Esophagus (tissue), 2 donors: ENCODE data around the gene ZNF609. TPM values are rescaled to one million over a fixed set of nuclear protein-coding genes. Genes with fewer than 3 reads are reported as not detected.

Experiments used
- H3K27ac ChIP-seq, 2 donors: one replicate each; pipeline ENCODE4 v1.5.1; 2013; ENCODE audit warnings: low read depth in 2 of 2, mild to moderate bottlenecking in 2 of 2, inconsistent platforms in 1 of 2, low read length in 1 of 2, moderate library complexity in 1 of 2
- H3K27me3 ChIP-seq, 2 donors: one replicate each; pipeline ENCODE4 v1.6.1; 2013; ENCODE audit warnings: low read length in 2 of 2, control low read depth in 1 of 2, mild to moderate bottlenecking in 1 of 2; ENCODE audit not compliant: insufficient read depth in 2 of 2, control insufficient read depth in 1 of 2
- H3K36me3 ChIP-seq, 2 donors: one replicate each; pipeline ENCODE4 v1.6.1; 2013; ENCODE audit warnings: low read length in 1 of 2; ENCODE audit not compliant: control insufficient read depth in 2 of 2, insufficient read depth in 2 of 2
- H3K4me1 ChIP-seq, 2 donors: one replicate each; pipeline ENCODE4 v1.6.1; 2013; ENCODE audit warnings: low read length in 1 of 2; ENCODE audit not compliant: control insufficient read depth in 2 of 2, insufficient read depth in 2 of 2
- H3K4me3 ChIP-seq, 2 donors: one replicate each; pipeline ENCODE4 v1.5.1; 2013; ENCODE audit warnings: low read length in 2 of 2, mild to moderate bottlenecking in 2 of 2, low read depth in 1 of 2, moderate library complexity in 1 of 2
- H3K9me3 ChIP-seq, 2 donors: one replicate each; pipeline ENCODE4 v1.6.1; 2013; ENCODE audit warnings: mild to moderate bottlenecking in 2 of 2, low read depth in 1 of 2, low read length in 1 of 2, moderate library complexity in 1 of 2; ENCODE audit not compliant: control insufficient read depth in 2 of 2, insufficient read depth in 1 of 2
- WGBS, 2 donors: extraction: QIAGEN DNeasy Blood & Tissue Kit; methylation state at CpG; one replicate each; pipeline ENCODE4 v1.1.7; 2013; 5-methylcytosine and 5-hydroxymethylcytosine counted together
- polyA plus RNA-seq, 2 donors: library from polyadenylated mRNA; stranded (reverse); fragments of 200-250 nt; gene quantifications; one replicate each; pipeline ENCODE4 v1.2.3, GENCODE V29; 2013
- donor health status: healthy with polysubstance abuse.
- donor health status: Bipolar disorder and iron deficiency.

Gene ZNF609
- polyA plus RNA-seq, 2 donors: 3.5 to 4.1 TPM

DNA sequence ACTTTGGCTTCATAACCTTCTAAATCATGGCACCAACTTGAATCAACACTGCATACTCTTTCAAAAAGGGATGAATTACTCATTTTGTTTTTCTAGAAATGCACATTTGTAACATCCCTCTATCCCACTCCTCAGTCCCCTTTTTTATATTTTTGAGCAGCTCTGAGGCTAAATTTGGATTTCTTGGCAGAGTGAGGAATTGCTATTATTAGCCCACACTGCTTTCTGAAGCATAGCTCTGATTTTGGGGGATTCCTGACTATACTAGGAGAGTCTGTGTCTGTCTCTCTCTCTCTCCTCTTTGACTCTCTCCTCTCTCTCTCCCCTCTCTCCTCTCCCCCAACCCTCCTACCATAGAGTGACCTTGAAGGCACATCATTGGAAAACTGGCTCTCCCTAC, 238.4 kb downstream of the ZNF609 start:
- Histone ChIP-seq H3K27ac (peak overlapping the region in 1 of 2 donors; percentile 75), H3K4me3 (no peak overlapping the region), H3K4me1 (peaks cover 3 to 12% of the 10 kb centered on the region in 2 donors), H3K27me3 (no peaks in the 10 kb centered on the region), H3K36me3 (no peaks in the 10 kb centered on the region), H3K9me3 (no peaks in the 10 kb centered on the region)

DNA sequence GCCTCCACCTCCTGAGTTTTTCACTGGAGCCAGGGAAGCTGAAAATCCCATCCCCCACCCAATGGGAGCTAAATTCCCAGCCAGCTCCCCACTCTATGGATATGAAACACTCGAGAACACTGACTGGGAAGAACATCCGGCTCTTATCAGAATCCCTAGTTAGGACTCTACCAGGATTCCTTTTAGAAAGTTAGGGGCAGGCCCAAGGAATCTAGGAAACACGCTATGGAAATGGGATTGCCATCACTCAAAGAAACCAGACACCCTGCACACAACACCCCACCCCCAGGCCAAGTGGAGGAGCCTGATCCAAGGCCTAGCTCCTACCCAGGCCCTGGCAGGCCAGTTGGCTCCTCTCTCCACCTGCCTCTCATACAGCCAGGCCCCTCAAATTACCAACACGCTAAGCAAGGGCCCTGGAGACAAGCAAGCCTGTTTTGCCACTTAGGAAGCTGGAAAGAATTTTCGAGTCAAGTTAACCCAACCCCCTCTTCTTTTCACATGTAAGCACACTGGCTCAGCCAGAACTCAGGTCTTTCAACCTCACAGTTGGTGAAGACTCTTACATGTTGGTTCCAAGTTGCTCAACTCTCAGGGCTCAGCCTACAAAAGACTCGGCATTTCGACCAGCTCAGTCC, 239.5 kb downstream of the ZNF609 start:
- no peaks in the 10 kb centered on the region for H3K36me3 ChIP-seq
- peak overlapping the region; percentile 75 to 80 for H3K27ac ChIP-seq
- no peaks in the 10 kb centered on the region for H3K27me3 ChIP-seq
- no peaks in the 10 kb centered on the region for H3K9me3 ChIP-seq
- H3K4me3 ChIP-seq: no peak overlapping the region
- peaks cover 3 to 12% of the 10 kb centered on the region in 2 donors for H3K4me1 ChIP-seq
- WGBS, 2 donors: 20 to 32% methylated on average over 7 of the region's 7 CpGs

DNA sequence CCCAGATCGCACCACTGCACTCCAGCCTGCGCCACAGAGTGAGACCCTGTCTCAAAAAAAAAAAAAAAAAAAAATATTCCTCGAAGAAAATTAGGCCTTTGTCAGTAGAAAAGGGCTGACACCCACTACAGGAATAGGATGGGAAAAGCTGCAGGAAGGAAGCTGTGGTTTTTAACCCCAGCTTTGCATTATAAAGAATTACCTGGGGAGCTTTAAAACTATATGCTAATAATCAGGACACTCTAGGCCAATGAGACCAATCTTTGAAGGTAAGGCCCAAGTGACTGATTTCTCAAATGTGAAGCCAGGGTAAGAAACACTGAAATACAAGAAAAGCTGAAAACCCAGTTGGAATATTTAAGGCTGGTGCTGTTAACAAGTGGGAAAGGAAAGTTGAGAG, 240.7 kb downstream of the ZNF609 start:
- Histone ChIP-seq H3K4me3 (no peak overlapping the region), H3K4me1 (peaks cover 3 to 12% of the 10 kb centered on the region in 2 donors), H3K36me3 (no peaks in the 10 kb centered on the region), H3K27ac (peak overlapping the region; percentile 8 to 80), H3K27me3 (no peaks in the 10 kb centered on the region), H3K9me3 (no peaks in the 10 kb centered on the region)
- WGBS, 2 donors: 48 to 53% methylated on average over 3 of the region's 3 CpGs

DNA sequence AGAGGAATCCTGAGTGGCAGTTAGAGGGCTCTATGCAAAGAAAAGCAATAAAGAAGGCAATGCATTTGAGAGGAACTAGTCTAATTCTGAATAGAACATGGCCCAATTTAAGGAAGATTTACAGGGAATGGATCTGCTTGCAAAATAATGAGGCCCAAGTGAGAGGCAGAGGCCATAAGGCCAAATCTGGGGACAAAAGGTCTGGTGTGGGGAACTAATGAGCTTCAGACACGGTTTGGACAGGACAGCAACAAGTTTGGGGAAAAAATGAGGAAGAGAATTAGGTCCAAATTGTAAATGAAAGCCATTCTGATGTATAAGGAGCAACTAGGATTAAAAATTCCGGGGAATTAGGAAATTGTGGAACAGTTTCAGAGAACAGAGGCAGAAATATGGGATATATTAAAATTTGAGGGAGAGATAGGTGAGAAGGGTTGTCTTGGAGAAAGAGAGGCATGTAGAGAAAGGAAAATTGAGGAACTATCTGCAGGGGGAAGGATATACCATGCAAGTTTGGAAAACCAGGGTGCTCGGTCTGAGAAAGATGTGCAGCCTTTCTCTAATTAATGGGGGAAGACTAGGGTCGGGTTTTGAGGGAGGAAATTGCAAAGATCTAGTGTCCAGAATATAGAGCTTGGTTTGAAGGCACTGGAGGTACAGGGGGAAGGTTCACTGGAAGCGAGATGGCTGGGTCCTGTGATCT, 241.3 kb downstream of the ZNF609 start:
- peak overlapping the region; percentile 8 to 36 for H3K27ac ChIP-seq
- H3K4me1 ChIP-seq: peaks cover 3 to 12% of the 10 kb centered on the region in 2 donors
- H3K36me3 ChIP-seq: no peaks in the 10 kb centered on the region
- H3K27me3 ChIP-seq: no peaks in the 10 kb centered on the region
- H3K9me3 ChIP-seq: no peaks in the 10 kb centered on the region
- 23 to 24% methylated on average over 5 of the region's 5 CpGs for WGBS, 2 donors
- peak overlapping the region in 1 of 2 donors; percentile 62 for H3K4me3 ChIP-seq

DNA sequence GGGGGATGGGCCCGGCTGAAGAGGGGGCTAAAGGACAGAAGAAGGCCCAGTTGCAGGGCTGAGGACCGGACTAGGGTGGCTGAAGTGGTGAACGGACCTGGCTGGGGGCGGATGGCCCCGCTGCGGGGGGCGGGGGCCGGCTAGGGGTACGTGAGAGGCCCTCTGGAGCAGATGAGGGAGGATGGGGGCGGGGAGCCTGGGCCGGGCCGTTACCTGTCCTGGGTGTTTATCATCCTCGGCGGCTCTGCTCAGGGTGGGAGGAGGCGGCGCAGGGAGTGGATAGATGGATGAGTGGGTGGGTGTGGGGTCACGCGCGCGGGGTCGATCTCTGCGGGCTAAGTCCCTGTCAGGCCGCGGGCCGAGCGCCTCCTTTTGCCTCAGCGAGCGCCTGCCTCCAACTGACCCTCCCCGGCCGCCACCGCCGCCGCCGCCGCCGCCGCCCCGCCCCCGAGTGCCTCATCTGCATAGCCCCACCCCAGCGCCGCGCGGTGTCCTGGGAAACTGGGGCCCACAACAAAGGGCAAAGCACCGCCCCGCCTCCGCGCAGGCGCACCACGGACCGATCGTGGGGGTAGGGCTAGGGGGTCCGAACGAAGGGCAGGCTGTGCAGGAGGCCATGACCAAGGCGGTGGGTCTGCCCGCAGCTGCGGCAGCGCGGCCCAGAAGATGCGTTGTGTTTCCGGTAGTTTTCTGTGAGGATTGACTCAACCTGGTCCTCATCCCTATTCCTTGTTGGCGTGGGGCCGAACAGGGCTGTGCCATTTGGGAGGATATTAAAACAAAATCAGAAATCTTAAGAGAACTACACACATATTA, 242.6 kb downstream of the ZNF609 start:
- Histone ChIP-seq H3K27ac (peak overlapping the region; percentile 71 to 95), H3K27me3 (no peaks in the 10 kb centered on the region), H3K4me3 (peak overlapping the region; percentile 62 to 82), H3K36me3 (no peaks in the 10 kb centered on the region), H3K9me3 (no peaks in the 10 kb centered on the region), H3K4me1 (peaks cover 3 to 9% of the 10 kb centered on the region in 2 donors)
- 0 to 1% methylated on average over 29 to 62 of the region's 62 CpGs for WGBS, 2 donors

DNA sequence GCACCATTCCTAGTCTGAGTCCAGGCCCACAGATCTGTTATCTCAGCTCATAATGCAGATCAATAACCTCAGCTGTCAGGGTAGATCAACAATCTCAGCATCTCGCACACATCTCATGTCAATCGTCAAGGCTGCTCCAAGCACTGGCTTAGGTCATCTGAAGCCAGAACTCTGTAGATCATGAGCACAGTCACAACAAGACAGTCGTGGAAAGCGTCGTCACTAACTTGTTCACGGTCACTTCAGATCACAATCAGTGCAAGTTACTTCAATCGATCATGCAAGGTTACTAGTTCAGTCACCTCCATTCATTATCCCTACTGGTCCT, 243.2 kb downstream of the ZNF609 start:
- peaks cover 3 to 8% of the 10 kb centered on the region in 2 donors for H3K4me1 ChIP-seq
- 38 to 45% methylated on average over 7 of the region's 7 CpGs for WGBS, 2 donors
- H3K27me3 ChIP-seq: no peaks in the 10 kb centered on the region
- H3K36me3 ChIP-seq: no peaks in the 10 kb centered on the region
- H3K4me3 ChIP-seq: peak overlapping the region; percentile 62 to 82
- peak overlapping the region; percentile 71 to 95 for H3K27ac ChIP-seq
- no peaks in the 10 kb centered on the region for H3K9me3 ChIP-seq

DNA sequence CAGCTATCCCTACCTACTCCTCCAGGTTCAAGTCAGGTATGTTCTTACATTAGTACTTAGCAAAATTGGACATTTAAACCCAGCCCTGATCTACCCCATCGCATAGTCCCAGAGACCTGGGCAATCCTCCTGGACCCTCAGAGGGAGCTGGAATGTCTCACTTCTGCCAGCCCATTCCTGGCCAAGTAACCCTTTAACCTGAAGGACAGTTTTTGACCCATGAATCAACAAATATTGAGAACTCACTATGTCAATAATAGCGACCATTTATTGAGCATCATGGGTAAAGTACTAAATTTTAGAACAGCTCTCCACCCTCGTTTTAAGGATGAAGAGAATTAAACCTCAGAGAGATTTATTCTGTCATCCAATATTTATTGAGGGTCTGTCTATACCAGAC, 244.6 kb downstream of the ZNF609 start:
- H3K27ac ChIP-seq: no peak overlapping the region
- WGBS, 2 donors: 77 to 84% methylated on average over 3 of the region's 3 CpGs
- no peaks in the 10 kb centered on the region for H3K27me3 ChIP-seq
- H3K36me3 ChIP-seq: no peaks in the 10 kb centered on the region
- no peaks in the 10 kb centered on the region for H3K9me3 ChIP-seq
- H3K4me1 ChIP-seq: peaks cover 3 to 6% of the 10 kb centered on the region in 2 donors
- no peak overlapping the region for H3K4me3 ChIP-seq

DNA sequence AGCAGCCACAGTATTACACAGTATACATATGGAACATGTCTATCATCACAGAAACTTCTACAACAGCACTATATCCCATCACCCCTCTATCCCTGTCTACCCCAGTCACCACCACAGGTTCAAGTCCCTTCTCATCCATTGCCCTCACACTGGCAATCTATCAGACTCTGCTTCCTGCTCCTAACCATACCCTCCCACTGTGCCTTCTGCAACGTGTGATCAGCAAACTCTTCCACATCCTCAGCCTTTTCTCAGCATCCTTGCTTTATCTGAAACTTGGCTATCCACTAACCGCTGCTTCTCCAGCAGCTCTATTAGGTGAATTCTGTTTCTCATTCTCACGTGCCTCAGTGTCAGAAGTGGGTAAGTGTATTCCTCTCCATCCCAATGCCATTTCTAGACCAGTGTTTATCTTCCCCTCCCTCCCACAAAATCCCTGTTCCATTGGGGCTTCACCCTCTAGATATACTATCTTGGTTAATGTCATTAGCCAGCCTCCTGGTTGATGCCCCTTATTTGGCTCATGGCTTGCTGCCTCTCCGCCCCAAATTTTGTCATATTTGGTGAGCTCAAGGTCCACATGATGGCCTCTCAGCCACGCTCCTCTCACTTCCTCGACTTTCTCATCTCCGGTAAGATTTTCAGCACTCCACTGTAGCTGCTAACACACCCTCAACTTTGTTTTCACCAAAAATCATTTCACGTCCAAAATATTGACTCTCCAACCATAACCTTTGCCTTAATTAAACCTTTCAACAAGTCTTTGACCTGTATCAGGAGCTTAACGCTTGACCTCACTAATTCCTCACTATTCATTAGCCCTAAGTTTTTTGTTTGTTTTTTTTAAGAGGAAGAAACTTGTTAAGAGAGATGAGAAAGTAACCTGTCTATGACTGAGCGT, 245.9 kb downstream of the ZNF609 start:
- H3K36me3 ChIP-seq: no peaks in the 10 kb centered on the region
- no peaks in the 10 kb centered on the region for H3K27me3 ChIP-seq
- H3K4me3 ChIP-seq: no peak overlapping the region
- WGBS, 2 donors: 84 to 89% methylated on average over 10 of the region's 10 CpGs
- no peaks in the 10 kb centered on the region for H3K9me3 ChIP-seq
- no peak overlapping the region for H3K27ac ChIP-seq
- no peaks in the 10 kb centered on the region for H3K4me1 ChIP-seq
